B cell (primary cell): Measurements from ENCODE around the gene THBS3. TPM values are rescaled to one million over a fixed set of nuclear protein-coding genes. Genes with fewer than 3 reads are reported as not detected.

Experiments used
- ATAC-seq: fragments of 200-7000 bp; cut with Tn5 transposase; one replicate; pipeline ENCODE4 v1.10.0; 2021; ENCODE audit warnings: low read depth, mild to moderate bottlenecking, moderate number of reproducible peaks, moderate library complexity
- CTCF ChIA-PET: fragments of 350-600 bp; sonication (Branson Sonifier 250); formaldehyde crosslinking; loops from one replicate; lab custom pipeline; 2021; ENCODE audit warnings: antibody characterized with exemption, inconsistent platforms; lab: Charles Lee
- POLR2A ChIA-PET: fragments of 350-600 bp; sonication (Branson Sonifier 250); formaldehyde crosslinking; loops from one replicate; lab custom pipeline; 2021; ENCODE audit warnings: antibody characterized with exemption; lab: Charles Lee
- DNase-seq: peaks from one replicate; pipeline ENCODE4 v3.0.0; 2013
- H2AFZ ChIP-seq: 2 replicates; pipeline ENCODE4 v1.6.1; 2012; ENCODE audit warnings: mild to moderate bottlenecking, low read depth, low read length; ENCODE audit not compliant: insufficient read depth, poor library complexity, severe bottlenecking
- H3K27ac ChIP-seq, 2 donors: 1 replicate in 1 of 2; 2 replicates in 1 of 2; pipeline ENCODE4 v1.5.1; 2012 to 2013; ENCODE audit warnings: low read length in 2 of 2, mild to moderate bottlenecking in 2 of 2, moderate library complexity in 1 of 2
- H3K27me3 ChIP-seq, 4 experiments: fragments of 200-600 bp in 1 of 4; sonication (generic) in 1 of 4; replicated peaks in 1 of 4; 1 replicate in 2 of 4; 2 replicates in 2 of 4; pipeline versions ENCODE4 v1.6.1 to v1.7.0; 2013 to 2016; ENCODE audit warnings: low read length in 3 of 4, mild to moderate bottlenecking in 2 of 4, mixed read lengths in 1 of 4, moderate library complexity in 1 of 4; ENCODE audit not compliant: insufficient read depth in 4 of 4, control insufficient read depth in 3 of 4; ENCODE audit errors: control extremely low read depth in 1 of 4
- H3K36me3 ChIP-seq, 2 experiments: replicated peaks in 1 of 2; 1 replicate in 1 of 2; 2 replicates in 1 of 2; pipeline versions ENCODE4 v1.6.1 to v1.7.1; 2013; ENCODE audit warnings: low read length in 1 of 2; ENCODE audit not compliant: insufficient read depth in 2 of 2, control insufficient read depth in 1 of 2; ENCODE audit errors: control extremely low read depth in 1 of 2, extremely low read depth in 1 of 2
- H3K4me1 ChIP-seq, 2 donors: fragments of 200-600 bp in 1 of 2; sonication (generic) in 1 of 2; 1 replicate in 1 of 2; 2 replicates in 1 of 2; pipeline versions ENCODE4 v1.5.1 to v1.6.1; 2013 to 2017; ENCODE audit warnings: low read length in 2 of 2; ENCODE audit not compliant: control insufficient read depth in 2 of 2, insufficient read depth in 2 of 2
- H3K4me2 ChIP-seq: replicated peaks from 2 replicates; pipeline ENCODE3; 2012; ENCODE audit warnings: mild to moderate bottlenecking, low read depth, low read length; ENCODE audit not compliant: poor library complexity, severe bottlenecking
- H3K4me3 ChIP-seq, 5 experiments: fragments of 200-600 bp in 1 of 5; sonication (generic) in 1 of 5; 1 replicate in 3 of 5; 2 replicates in 2 of 5; pipeline versions ENCODE4 v1.5.1 to v1.7.0; 2011 to 2016; ENCODE audit warnings: low read length in 4 of 5, mild to moderate bottlenecking in 4 of 5, low read depth in 2 of 5, control low read depth in 1 of 5, moderate library complexity in 1 of 5; ENCODE audit not compliant: insufficient read depth in 1 of 5; ENCODE audit errors: control extremely low read depth in 1 of 5, extremely low read depth in 1 of 5
- H3K79me2 ChIP-seq: fragments of 200-600 bp; sonication (generic); one replicate; pipeline ENCODE4 v1.6.0; 2016; ENCODE audit warnings: low read length; ENCODE audit not compliant: control insufficient read depth, insufficient read depth
- H3K9ac ChIP-seq: fragments of 200-600 bp; sonication (generic); 2 replicates; pipeline ENCODE4 v1.6.1; 2017; ENCODE audit warnings: mild to moderate bottlenecking, low read length, moderate library complexity
- H3K9me3 ChIP-seq, 3 donors: one replicate each; pipeline versions ENCODE4 v1.6.1 to v1.7.1; 2013; ENCODE audit warnings: low read length in 2 of 3; ENCODE audit not compliant: control insufficient read depth in 2 of 3, insufficient read depth in 1 of 3; ENCODE audit errors: control extremely low read depth in 1 of 3
- H4K20me1 ChIP-seq: 2 replicates; pipeline ENCODE4 v1.6.0; 2012; ENCODE audit warnings: mild to moderate bottlenecking, low read length; ENCODE audit not compliant: insufficient read depth, control insufficient read depth, poor library complexity, severe bottlenecking
- H3K27ac Mint-ChIP-seq: one replicate; pipeline ENCODE4 v1.8.0; 2021; ENCODE audit warnings: mixed read lengths
- H3K27me3 Mint-ChIP-seq: one replicate; pipeline ENCODE4 v1.8.0; 2021; ENCODE audit warnings: mixed read lengths
- H3K4me1 Mint-ChIP-seq: one replicate; pipeline ENCODE4 v1.8.0; 2021; ENCODE audit warnings: mixed read lengths
- H3K4me3 Mint-ChIP-seq: one replicate; pipeline ENCODE4 v1.8.0; 2021; ENCODE audit warnings: mixed read lengths
- H3K9me3 Mint-ChIP-seq: one replicate; pipeline ENCODE4 v1.8.0; 2022; ENCODE audit warnings: mixed read lengths; ENCODE audit not compliant: insufficient read depth
- CTCF ChIP-seq: fragments of 200-600 bp; IDR thresholded peaks from one replicate; pipeline ENCODE4 v1.8.0; 2022; ENCODE audit warnings: antibody characterized with exemption, mild to moderate bottlenecking
- EZH2 ChIP-seq: IDR thresholded peaks from 2 replicates; pipeline ENCODE4 v1.6.1; 2012; ENCODE audit warnings: borderline replicate concordance, low read depth, mild to moderate bottlenecking, moderate library complexity, low read length; ENCODE audit not compliant: insufficient read depth, poor library complexity, severe bottlenecking
- WGBS: methylation state at CpG from one replicate; pipeline ENCODE4 v1.1.5; 2013; ENCODE audit warnings: missing lambda C conversion rate; ENCODE audit not compliant: insufficient coverage; 5-methylcytosine and 5-hydroxymethylcytosine counted together
- intact Hi-C: fragments of 100-400 bp; cut with micrococcal nuclease; formaldehyde crosslinking; loops from one replicate; pipeline ENCODE4 v1.10.0; 2022
- polyA plus RNA-seq: library from polyadenylated mRNA; depleted of rRNA; stranded (reverse); fragments of >200 nt; gene quantifications from 2 replicates; pipeline ENCODE4 v1.2.3, GENCODE V29; 2012
- total RNA-seq, 2 donors: library from RNA; stranded (reverse); fragments of 120-200 nt in 1 of 2; gene quantifications; 1 replicate in 1 of 2; 2 replicates in 1 of 2; pipeline versions ENCODE4 v1.2.3 to v1.2.4, GENCODE V29; 2013 to 2022

THBS3 gene
- total and polyA plus RNA-seq, 2 donors (not counting 1 experiment from before 2014, with no cell fraction given): 28.0 to 28.6 TPM

GRCh38 chr1:155255243-155256007 is 47.7 kb upstream of the THBS3 start, which contains the start of gene ENTREP3:
Gene ENTREP3, minus strand, starts transcription at chr1:155255483. Its CDS starts 606 bp downstream, at chr1:155254877.
- H3K4me3 ChIP-seq: peak within 1 kb of the TSS; percentile 25 to 87 (median 79)
- H3K27ac Mint-ChIP-seq: peak within 1 kb of the TSS; percentile 81

More at GRCh38 chr1:155255243-155256007, 47.7 kb upstream of the THBS3 start, which contains the start of gene ENTREP3:
- H3K36me3 ChIP-seq: peaks cover 0 to 26% of the 10 kb centered on the region in 2 experiments
- peaks cover 18 to 29% of the 10 kb centered on the region in 2 donors for H3K4me1 ChIP-seq
- 10% methylated on average over 39 of the region's 54 CpGs for WGBS
- peaks cover 3% of the 10 kb centered on the region for H3K79me2 ChIP-seq
- peak within 1 kb of the TSS; percentile 80 for H3K9ac ChIP-seq
- peak; percentile 81 for DNase-seq
- H2AFZ ChIP-seq: peak within 1 kb of the TSS; percentile 93
- intact Hi-C loops: no loop called here
- H3K27me3 ChIP-seq: no peaks in the 10 kb centered on the region
- H3K9me3 Mint-ChIP-seq: no peaks in the 10 kb centered on the region
- TF ChIP-seq CTCF (no peak), EZH2 (no peak)
- peak within 1 kb of the TSS; percentile 97 for H3K4me2 ChIP-seq
- peak within 1 kb of the TSS; percentile 90 for H3K4me3 Mint-ChIP-seq
- H3K4me1 Mint-ChIP-seq: peaks cover 45% of the 10 kb centered on the region
- H3K9me3 ChIP-seq: peaks cover 0 to 3% (median 0%) of the 10 kb centered on the region in 3 donors
- peak within 1 kb of the TSS; percentile 1 to 32 for H3K27ac ChIP-seq
- ChIA-PET CTCF (interaction anchor here (0.8 to 1.2 kb wide), 2 partner anchors 51 to 68 kb away, joined by 3 to 5 read pairs; no protein-coding TSS in a partner anchor), POLR2A (interaction anchor here (1.0 to 1.5 kb wide), 2 partner anchors 11 to 18 kb away, joined by 3 to 12 read pairs; partner anchors contain the start of gene CLK2)
- ATAC-seq: peak; percentile 60
- no peaks in the 10 kb centered on the region for H3K27me3 Mint-ChIP-seq
- peaks cover 3% of the 10 kb centered on the region for H4K20me1 ChIP-seq
